ENCODE results near the gene TMEM121. TPM values are rescaled to one million over a fixed set of nuclear protein-coding genes. Genes with fewer than 3 reads are reported as not detected.

The TMEM121 gene
- total and polyA plus RNA-seq, 2 of the 8 experiments (the other 6 are each of a cell fraction or from before 2014, with no cell fraction given) = 1.9 TPM; not detected in 1

GRCh38 chr14:105477660-105478397, 48.6 kb upstream of the TMEM121 start (continued):
- peak; percentile 86 for TF ChIP-seq SUZ12 (IDR thresholded peaks at IDR 0.05; ENCODE audit: low read length)
- no peak for TF ChIP-seq POLR2AphosphoS5 (IDR thresholded peaks at IDR 0.05; ENCODE audit: low read depth, low read length)

Data from H1 (cell line).